ENCODE results near the gene SLC27A5. TPM values are rescaled to one million over a fixed set of nuclear protein-coding genes. Genes with fewer than 3 reads are reported as not detected.
A peak's percentile ranks its signal among the peaks of the same experiment; 100 is the strongest.

Gene SLC27A5
- total and polyA plus RNA-seq, 2 of the 13 experiments (the other 11 are each of a cell fraction or from before 2014, with no cell fraction given) = 30.3 to 40.2 TPM

DNA sequence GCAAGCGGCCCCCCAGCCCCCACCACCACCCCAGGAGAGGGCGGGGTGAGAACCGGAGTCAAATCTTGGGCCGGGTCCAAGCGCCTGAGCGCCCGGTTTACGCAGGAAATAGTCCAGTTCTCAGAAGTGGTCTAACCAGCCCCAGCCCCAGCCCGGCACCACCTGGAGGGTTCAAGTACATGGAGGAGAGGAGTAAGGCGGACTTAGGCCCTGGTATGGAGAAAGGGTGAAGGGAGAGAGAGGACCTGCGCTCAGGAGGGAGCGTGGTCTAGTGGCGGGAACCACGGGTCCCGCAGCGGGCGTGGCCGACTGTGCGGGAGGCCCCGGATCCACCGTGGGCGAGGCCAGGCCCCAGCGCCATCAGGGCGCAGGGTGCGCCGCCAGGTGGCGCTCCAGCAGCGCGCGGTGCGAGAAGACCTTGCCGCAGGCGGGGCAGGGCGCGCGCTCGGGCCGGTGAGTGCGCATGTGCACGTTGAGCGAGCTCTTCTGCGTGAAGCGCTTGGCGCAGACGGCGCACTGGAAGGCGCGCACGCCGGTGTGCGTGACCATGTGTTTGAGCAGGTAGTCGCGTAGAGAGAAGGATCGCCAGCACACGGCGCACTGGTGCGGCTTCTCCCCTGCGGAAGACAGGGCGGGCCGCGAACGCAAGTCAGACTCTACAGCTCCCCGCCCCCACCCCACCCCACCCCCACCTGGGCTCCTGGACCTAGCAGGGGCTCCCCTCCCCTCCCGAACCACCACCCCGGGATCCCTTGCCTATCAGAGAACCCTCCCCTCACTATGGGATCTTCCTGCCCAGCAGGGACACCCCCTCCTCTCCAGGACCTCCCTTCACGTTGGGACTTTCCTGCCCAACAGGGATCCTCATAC is 2.1 kb upstream of the SLC27A5 start (continued):
- TF ChIP-seq ARID4A (CRISPR knock-in tag; IDR thresholded peaks at IDR 0.05; ENCODE audit: borderline replicate concordance) = peak; percentile 89
- peak; percentile 37 for TF ChIP-seq SRSF1 (optimal IDR thresholded peaks at IDR 0.05; ENCODE audit: low read depth, low read length)
- no peak for TF ChIP-seq SMYD3 (CRISPR knock-in tag; IDR thresholded peaks at IDR 0.05)
- TF ChIP-seq, protein P1, sequence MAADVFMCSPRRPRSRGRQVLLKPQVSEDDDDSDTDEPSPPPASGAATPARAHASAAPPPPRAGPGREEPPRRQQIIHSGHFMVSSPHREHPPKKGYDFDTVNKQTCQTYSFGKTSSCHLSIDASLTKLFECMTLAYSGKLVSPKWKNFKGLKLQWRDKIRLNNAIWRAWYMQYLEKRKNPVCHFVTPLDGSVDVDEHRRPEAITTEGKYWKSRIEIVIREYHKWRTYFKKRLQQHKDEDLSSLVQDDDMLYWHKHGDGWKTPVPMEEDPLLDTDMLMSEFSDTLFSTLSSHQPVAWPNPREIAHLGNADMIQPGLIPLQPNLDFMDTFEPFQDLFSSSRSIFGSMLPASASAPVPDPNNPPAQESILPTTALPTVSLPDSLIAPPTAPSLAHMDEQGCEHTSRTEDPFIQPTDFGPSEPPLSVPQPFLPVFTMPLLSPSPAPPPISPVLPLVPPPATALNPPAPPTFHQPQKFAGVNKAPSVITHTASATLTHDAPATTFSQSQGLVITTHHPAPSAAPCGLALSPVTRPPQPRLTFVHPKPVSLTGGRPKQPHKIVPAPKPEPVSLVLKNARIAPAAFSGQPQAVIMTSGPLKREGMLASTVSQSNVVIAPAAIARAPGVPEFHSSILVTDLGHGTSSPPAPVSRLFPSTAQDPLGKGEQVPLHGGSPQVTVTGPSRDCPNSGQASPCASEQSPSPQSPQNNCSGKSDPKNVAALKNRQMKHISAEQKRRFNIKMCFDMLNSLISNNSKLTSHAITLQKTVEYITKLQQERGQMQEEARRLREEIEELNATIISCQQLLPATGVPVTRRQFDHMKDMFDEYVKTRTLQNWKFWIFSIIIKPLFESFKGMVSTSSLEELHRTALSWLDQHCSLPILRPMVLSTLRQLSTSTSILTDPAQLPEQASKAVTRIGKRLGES (CRISPR knock-in tag; IDR thresholded peaks at IDR 0.05; ENCODE audit: borderline replicate concordance) = no peak
- TF ChIP-seq, protein P2, sequence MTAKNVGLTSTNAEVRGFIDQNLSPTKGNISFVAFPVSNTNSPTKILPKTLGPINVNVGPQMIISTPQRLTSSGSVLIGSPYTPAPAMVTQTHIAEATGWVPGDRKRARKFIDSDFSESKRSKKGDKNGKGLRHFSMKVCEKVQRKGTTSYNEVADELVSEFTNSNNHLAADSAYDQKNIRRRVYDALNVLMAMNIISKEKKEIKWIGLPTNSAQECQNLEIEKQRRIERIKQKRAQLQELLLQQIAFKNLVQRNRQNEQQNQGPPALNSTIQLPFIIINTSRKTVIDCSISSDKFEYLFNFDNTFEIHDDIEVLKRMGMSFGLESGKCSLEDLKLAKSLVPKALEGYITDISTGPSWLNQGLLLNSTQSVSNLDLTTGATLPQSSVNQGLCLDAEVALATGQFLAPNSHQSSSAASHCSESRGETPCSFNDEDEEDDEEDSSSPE (CRISPR knock-in tag; IDR thresholded peaks at IDR 0.05) = peak; percentile 91
- no peak for TF ChIP-seq ZNF644 (CRISPR knock-in tag; IDR thresholded peaks at IDR 0.05; ENCODE audit: low read depth)
- peak; percentile 86; the same call in 1 of the 2 replicates for TF ChIP-seq PRMT3 (CRISPR knock-in tag; IDR thresholded peaks at IDR 0.05; ENCODE audit: borderline replicate concordance, low read depth)
- no peak for TF ChIP-seq BRF2 (CRISPR knock-in tag; IDR thresholded peaks at IDR 0.05)
- TF ChIP-seq KLF6 (CRISPR knock-in tag; IDR thresholded peaks at IDR 0.05) = 0 out of 2 replicates have a peak, but pooled peaks have one; percentile 41
- 0 out of 2 replicates have a peak, but pooled peaks have one; percentile 57 for TF ChIP-seq ZSCAN22 (CRISPR knock-in tag; IDR thresholded peaks at IDR 0.05)
- TF ChIP-seq PHF20 (CRISPR knock-in tag; IDR thresholded peaks at IDR 0.05) = no peak
- TF ChIP-seq EED (CRISPR knock-in tag; IDR thresholded peaks at IDR 0.05) = no peak; the same call in 1 of the 2 replicates
- TF ChIP-seq NR2C2 (CRISPR knock-in tag; IDR thresholded peaks at IDR 0.05; ENCODE audit: borderline replicate concordance) = peak; percentile 52; the same call in 1 of the 2 replicates
- TF ChIP-seq GPBP1L1 (CRISPR knock-in tag; IDR thresholded peaks at IDR 0.05) = no peak
- TF ChIP-seq ZNF414 (CRISPR knock-in tag; IDR thresholded peaks at IDR 0.05) = no peak
- TF ChIP-seq BRD4 (CRISPR knock-in tag; IDR thresholded peaks at IDR 0.05) = peak; percentile 88; the same call in 1 of the 2 replicates

Data from HepG2 (cell line).